ENCODE results near the gene GOLGA6L26.
"Not testable (repeated sequence)": the region's sequence is repeated elsewhere in the genome, so short reads cannot be mapped to it uniquely, and the experiment has no call there.

DNA sequence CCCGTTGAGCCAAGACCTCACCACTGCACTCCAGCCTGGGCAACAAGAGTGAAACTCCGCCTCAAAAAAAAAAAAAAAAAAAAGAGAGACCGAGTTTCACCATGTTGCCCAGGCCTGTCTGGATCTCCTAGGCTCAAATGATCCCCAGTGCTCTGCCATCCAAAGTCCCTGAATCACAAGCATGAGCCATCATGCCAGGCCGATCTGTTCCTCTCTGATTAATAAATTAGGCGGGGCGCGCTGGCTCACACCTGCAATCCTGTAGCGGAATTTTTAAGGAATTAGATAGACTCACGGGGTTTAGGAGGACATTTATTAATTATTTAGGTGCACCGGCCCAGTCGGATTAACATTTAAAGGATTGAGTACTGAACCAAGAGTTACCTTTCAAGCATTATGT lies 40.2 kb upstream of the GOLGA6L26 start:
- TF ChIP-seq, protein P1, sequence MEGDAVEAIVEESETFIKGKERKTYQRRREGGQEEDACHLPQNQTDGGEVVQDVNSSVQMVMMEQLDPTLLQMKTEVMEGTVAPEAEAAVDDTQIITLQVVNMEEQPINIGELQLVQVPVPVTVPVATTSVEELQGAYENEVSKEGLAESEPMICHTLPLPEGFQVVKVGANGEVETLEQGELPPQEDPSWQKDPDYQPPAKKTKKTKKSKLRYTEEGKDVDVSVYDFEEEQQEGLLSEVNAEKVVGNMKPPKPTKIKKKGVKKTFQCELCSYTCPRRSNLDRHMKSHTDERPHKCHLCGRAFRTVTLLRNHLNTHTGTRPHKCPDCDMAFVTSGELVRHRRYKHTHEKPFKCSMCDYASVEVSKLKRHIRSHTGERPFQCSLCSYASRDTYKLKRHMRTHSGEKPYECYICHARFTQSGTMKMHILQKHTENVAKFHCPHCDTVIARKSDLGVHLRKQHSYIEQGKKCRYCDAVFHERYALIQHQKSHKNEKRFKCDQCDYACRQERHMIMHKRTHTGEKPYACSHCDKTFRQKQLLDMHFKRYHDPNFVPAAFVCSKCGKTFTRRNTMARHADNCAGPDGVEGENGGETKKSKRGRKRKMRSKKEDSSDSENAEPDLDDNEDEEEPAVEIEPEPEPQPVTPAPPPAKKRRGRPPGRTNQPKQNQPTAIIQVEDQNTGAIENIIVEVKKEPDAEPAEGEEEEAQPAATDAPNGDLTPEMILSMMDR (IDR thresholded peaks at IDR 0.05; ENCODE audit: low read depth, low read length, missing input control) = not testable (repeated sequence)
- TF ChIP-seq TAF1 (conservative IDR thresholded peaks at IDR 0.05); SP1 (IDR thresholded peaks at IDR 0.05); RXRA (IDR thresholded peaks at IDR 0.05); JUND (IDR thresholded peaks at IDR 0.05); RAD21 (IDR thresholded peaks at IDR 0.05); YY1 (IDR thresholded peaks at IDR 0.05); HNF4A (conservative IDR thresholded peaks at IDR 0.05); FOXA2 (IDR thresholded peaks at IDR 0.05); GABPA (IDR thresholded peaks at IDR 0.05 in 1 of 2, conservative IDR thresholded peaks at IDR 0.05 in 1 of 2): not testable (repeated sequence)
- TF ChIP-seq, protein P2, sequence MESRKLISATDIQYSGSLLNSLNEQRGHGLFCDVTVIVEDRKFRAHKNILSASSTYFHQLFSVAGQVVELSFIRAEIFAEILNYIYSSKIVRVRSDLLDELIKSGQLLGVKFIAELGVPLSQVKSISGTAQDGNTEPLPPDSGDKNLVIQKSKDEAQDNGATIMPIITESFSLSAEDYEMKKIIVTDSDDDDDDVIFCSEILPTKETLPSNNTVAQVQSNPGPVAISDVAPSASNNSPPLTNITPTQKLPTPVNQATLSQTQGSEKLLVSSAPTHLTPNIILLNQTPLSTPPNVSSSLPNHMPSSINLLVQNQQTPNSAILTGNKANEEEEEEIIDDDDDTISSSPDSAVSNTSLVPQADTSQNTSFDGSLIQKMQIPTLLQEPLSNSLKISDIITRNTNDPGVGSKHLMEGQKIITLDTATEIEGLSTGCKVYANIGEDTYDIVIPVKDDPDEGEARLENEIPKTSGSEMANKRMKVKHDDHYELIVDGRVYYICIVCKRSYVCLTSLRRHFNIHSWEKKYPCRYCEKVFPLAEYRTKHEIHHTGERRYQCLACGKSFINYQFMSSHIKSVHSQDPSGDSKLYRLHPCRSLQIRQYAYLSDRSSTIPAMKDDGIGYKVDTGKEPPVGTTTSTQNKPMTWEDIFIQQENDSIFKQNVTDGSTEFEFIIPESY (IDR thresholded peaks at IDR 0.05) = not testable (repeated sequence)

Measured in liver (tissue), 3 donors.